ENCODE measurements around the gene MRPS7.

DNA sequence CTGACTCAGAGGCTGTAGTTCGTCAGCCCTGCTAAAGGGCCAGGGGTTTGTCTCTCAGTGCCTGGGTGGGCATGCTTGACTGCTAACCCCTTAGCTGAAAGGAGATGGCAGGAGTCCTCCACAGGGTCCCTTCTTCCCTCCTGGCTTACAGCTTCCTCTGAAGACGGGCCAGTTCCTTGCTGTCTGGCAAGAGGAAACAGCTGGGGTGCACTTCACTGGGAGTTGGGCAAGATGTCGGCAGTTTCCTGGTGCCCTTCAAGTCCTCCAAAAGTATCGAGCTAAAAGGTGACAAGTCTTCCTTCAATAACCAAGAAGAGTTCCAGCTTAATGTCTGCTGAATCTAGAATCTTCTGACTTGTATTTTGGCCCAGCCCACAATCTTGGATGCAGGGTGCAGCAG is 32.8 kb upstream of the MRPS7 start:
- TF ChIP-seq SUZ12 (IDR thresholded peaks at IDR 0.05; ENCODE audit: extremely low read depth, insufficient read depth, insufficient read length) (no peak), YY1 (IDR thresholded peaks at IDR 0.05; ENCODE audit: insufficient read depth, insufficient read length) (no peak)

Data from NT2/D1 (cell line).